Fibroblast of lung (primary cell): ENCODE measurements around the gene ISG20.

Source experiments
- CTCF ChIP-seq, 2 donors: IDR thresholded peaks in 1 of 2; conservative IDR thresholded peaks in 1 of 2; 1 replicate in 1 of 2; 2 replicates in 1 of 2; pipeline ENCODE4 v1.5.1; 2011 to 2012; ENCODE audit warnings: low read length in 2 of 2, control low read depth in 1 of 2, inconsistent platforms in 1 of 2, low read depth in 1 of 2, mild to moderate bottlenecking in 1 of 2
- EZH2 ChIP-seq: IDR thresholded peaks from 2 replicates; pipeline ENCODE4 v1.5.1; 2012; ENCODE audit warnings: low read length, control low read depth, mild to moderate bottlenecking; ENCODE audit errors: missing control alignments

- no peak for TF ChIP-seq CTCF (conservative IDR thresholded peaks at IDR 0.05 in 1 of 2, IDR thresholded peaks at IDR 0.05 in 1 of 2; ENCODE audit: low read depth in 1 of 2, low read length in 2 of 2)
- no peak for TF ChIP-seq EZH2
Observed at GRCh38 chr15:88607951-88608350, 30.9 kb upstream of the ISG20 start.
